Activated gamma-delta T cell (primary cell): Measurements from ENCODE around the gene CES2.
"Not testable (repeated sequence)": the region's sequence is repeated elsewhere in the genome, so short reads cannot be mapped to it uniquely, and the experiment has no call there.

Experiments used
- DNase-seq: peaks from one replicate; lab custom pipeline; 2025; lab: John Stamatoyannopoulos, UW

Gene CES2

DNA sequence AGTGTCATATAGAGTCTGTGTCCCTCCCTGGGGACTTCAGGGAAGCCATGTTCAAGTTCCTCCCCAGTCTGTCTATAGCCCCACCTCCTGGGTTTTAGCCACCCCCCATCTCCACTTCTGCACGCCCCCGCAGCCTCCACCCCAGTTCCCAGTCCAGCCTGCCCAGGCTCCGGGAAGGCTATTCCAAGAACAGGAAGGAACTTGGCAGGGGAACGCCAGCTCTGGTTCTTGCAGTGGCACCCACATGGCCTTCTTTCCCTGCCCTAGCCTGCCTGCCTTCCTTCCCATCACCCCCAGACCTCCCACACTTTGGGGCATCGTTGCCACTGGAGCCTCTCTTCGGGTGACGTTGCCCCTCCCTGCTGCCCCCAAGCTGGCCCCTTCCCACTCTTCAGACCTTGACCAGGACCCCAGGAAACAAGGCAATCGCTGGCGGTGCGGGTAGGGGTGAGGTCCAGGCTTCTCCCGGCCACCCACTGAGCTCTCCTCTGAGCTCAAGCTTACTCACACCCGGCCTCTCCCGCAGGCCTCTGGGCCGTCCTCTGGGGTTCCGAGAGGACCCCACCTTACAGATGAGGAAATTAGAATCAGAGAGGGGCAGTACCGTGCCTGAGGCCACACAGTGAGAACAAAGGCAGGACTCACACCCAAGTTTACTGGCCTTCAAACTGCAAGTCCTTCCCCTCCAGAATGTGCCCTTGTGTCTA is 43.8 kb downstream of the CES2 start:
- no peak for DNase-seq

DNA sequence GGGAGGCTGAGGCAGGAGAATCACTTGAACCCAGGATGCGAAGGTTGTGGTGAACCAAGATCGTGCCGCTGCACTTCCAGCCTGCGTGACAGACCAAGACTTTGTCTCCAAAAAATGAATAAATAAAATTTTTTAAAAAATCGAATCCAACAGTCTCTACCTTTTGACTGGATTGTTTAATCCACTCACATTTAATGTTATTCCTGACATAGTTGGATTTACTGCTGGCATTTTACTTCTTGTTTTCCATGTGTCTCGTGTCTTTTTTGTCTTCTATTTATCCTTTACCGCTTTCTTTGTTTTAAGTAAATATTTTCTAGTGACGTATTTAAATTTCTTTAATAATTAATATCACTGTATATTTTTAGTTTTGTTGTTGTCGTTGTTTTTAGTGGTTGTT is 47.7 kb downstream of the CES2 start:
- DNase-seq: no peak

DNA sequence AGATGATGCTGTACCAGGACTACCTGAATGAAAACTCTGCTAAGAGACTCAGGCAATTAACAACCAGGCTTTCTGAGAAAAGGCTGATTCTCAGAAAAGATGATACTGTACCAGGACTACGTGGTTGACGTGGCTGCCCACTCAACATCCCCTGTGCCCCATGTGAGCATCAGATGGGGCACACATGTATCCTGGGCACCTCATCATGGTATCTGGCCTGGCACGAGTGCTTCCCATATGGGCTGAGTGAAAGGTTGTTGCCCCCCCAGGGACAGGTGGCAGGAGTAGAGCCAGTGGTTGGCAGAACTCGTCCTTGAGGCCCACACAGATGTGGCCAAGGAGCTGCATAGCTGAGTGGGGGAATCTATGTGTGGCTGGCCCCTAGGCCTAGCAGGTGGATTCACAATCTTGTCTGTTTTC is 49.6 kb downstream of the CES2 start:
- DNase-seq: no peak

DNA sequence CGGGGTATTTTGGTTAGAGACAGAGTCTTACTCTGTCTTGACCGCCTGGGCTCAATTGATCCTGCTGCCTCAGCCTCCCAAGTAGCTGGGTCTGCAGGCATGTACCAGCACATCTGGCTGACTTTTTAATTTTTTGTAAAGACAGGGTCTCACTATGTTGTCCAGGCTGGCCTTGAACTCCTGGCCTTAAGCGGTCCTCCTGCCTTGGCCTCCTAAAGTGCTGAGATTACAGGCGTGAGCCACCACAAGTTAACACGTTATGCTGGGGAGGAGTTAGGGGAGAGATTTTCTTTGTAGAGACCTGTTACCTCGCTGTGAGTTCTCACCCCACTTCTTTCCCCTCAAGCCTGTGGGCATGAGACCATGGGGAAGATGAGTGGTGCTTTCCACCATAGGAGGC is 51.2 kb downstream of the CES2 start:
- no peak for DNase-seq

DNA sequence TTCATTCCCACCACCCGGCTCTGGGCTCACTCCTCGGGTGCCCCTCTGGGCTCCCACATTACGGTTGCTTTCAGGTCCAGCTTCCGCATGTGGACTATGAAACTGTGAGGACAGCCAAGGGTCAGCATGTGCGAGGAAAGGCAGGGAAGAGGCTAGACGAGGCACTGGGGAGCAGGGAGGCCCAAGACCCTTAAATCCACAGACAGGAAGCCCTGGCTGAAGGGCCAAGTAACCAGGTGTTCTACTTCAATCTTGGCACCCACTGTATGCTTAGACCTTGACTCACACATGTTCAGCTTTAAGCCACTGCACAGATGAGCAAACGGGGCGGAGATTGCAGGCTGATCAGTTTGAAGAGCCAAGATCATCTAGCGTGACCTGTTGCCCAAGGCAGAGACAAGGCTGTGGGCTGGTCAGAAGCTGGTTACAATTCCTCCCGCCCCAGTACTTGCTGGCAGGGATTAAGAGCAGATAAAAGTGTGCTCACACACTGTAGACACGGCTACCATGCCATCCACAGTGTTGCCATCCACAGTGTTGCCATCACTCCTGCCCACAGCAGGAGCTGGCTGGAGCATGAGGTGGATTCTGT is 53.0 kb downstream of the CES2 start, which contains the start of gene CES4A:
TSS of gene CES4A (plus strand) at position 393 of the 592 bp plus-strand sequence. CDS start at position 577, 184 bp downstream.
- DNase-seq: no peak

DNA sequence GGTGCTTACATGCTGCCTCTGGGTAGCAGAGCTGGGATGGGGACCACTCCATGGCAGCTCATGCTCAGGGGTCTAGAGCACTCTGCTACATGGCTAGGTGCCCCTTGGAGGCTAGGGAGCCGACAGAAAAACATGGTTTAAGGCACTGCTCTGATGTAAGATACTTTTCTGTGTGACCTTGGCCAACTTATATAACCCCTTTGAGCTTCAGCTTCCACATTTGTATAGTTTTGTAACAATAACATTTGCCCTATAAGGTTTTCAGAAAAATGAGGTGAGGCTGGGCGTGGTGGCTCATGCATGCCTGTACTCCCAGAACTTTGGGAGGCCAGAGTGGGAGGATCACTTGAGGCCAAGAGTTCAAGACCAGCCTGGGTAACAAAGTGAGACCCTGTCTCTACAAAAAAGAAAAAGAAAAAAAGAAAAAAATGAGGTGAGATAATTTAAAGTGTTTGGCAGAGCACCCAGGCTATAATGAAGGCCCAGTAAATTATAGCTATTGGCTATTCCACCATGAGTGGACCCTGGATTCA is 56.3 kb downstream of the CES2 start:
- no peak for DNase-seq

DNA sequence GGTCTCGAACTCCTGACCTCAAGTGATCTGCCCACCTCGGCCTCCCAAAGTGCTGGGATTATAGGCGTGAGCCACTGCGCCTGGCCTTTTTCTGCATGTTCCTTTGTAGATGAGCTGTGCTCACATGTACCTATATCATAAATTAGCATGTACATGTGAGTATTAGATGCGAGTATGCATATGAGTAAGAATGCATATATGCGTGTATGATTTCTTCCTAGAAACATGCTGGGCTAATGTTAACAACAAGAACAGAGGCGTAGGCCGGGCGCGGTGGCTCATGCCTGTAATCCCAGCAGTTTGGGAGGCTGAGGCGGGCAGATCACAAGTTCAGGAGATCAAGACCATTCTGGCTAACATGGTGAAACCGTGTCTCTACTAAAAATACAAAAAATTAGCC is 58.2 kb downstream of the CES2 start:
- not testable (repeated sequence) for DNase-seq
